ENCODE results near the gene NPC1. TPM values are rescaled to one million over a fixed set of nuclear protein-coding genes. Genes with fewer than 3 reads are reported as not detected.

NPC1 gene
- total RNA-seq = 10 to 100 TPM; 48.0 to 81.8 (median 58.8) TPM

DNA sequence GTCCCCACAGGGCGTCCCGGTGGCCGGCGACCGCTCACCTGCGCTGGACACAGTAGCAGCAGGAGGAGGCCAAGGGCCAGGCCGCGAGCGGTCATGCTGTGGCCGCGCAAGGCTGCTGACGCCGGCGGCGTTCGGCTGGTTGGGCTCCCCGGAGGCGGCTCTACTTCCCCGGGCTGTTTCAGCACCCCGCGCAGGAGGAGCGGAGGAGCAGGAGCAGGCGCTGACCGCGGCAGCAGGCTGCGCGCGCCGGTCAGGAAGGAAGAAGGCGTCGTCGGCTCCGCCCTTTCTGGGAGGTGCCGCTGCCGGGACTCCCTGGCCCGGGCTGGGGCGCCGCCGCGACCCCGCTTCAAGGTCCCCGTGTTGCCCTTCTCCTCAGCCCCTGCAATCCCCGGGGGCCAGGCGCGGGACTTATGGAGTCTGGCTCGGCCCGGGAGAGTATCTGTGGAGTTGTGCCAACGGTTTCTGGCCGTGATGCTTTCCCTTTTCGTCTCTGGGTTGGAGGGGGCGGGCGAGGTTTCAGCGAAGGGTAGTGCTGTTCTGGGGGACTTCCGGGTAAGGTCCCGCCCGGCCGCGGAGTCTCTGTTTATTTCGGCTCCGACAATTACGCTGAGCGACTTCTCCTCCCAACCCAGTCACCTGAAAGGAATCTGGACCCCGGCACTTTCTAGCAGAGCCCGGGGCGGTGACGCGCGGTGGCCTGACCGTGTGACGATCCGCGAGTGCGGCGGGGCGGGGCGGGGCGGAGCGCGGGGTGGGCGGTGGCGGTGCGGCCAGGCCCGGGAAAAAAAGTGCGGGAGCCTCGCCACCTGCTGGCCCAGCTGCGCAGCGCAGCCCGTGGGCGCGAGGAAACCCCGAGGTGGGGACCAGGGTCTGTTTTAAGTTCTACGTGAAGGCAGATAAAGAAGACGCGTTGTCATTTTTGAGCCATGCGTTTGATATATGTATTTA is at the start of gene NPC1:
Gene NPC1, minus strand, starts transcription at position 258 of the 948 bp plus-strand sequence. Its CDS starts 163 bp downstream, at position 95.
- TF ChIP-seq, protein P1, sequence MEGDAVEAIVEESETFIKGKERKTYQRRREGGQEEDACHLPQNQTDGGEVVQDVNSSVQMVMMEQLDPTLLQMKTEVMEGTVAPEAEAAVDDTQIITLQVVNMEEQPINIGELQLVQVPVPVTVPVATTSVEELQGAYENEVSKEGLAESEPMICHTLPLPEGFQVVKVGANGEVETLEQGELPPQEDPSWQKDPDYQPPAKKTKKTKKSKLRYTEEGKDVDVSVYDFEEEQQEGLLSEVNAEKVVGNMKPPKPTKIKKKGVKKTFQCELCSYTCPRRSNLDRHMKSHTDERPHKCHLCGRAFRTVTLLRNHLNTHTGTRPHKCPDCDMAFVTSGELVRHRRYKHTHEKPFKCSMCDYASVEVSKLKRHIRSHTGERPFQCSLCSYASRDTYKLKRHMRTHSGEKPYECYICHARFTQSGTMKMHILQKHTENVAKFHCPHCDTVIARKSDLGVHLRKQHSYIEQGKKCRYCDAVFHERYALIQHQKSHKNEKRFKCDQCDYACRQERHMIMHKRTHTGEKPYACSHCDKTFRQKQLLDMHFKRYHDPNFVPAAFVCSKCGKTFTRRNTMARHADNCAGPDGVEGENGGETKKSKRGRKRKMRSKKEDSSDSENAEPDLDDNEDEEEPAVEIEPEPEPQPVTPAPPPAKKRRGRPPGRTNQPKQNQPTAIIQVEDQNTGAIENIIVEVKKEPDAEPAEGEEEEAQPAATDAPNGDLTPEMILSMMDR (IDR thresholded peaks at IDR 0.05; ENCODE audit: low read depth) = no peak

DNA sequence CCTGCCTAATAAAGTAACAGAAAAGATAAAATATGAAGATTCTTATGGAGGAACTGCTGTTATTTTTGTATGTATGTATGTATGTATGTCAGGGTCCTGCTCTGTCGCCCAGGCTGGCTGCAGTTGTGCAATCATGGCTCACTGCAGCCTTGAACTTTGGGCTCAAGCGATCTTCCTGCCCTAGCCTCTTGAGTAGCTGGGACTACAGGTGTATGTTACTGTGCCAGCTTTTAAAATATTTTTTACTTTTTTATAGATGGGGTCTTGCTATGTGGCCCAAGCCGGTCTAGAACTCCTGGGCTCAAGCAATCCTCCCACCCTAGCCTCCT is 49.7 kb upstream of the NPC1 start:
- TF ChIP-seq, protein P1 (IDR thresholded peaks at IDR 0.05; ENCODE audit: low read depth) = no peak

- TF ChIP-seq, protein P1 (IDR thresholded peaks at IDR 0.05; ENCODE audit: low read depth) = no peak
Observed at GRCh38 chr18:23635283-23636070, 49.2 kb upstream of the NPC1 start.

GRCh38 chr18:23634692-23635091 is 48.4 kb upstream of the NPC1 start:
- TF ChIP-seq, protein P1 (IDR thresholded peaks at IDR 0.05; ENCODE audit: low read depth) = no peak

DNA sequence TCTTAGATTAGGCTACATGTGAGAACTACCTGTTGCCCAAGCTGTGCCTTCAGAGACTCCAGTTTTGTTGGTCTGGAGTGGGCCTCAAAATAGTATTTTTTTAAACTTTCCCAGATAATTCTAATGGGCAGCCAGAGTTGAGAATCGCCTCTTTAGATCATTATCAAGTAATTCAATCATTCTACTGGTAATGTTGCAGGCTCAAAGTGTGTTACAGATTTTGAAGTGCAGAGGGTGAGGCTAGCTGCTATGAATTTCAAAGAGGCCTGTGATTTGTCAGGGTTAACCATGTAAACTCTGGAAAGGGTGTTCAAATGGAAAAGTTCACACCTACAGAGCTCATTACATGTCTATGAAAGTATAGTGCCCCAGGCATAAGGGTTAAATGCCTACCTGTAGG is 46.3 kb upstream of the NPC1 start:
- TF ChIP-seq, protein P1 (IDR thresholded peaks at IDR 0.05; ENCODE audit: low read depth) = no peak

- TF ChIP-seq, protein P1 (IDR thresholded peaks at IDR 0.05; ENCODE audit: low read depth) = no peak
Observed at GRCh38 chr18:23631746-23632145, 45.4 kb upstream of the NPC1 start.

- TF ChIP-seq, protein P1 (IDR thresholded peaks at IDR 0.05; ENCODE audit: low read depth) = no peak
Observed at GRCh38 chr18:23631312-23631711, 45.0 kb upstream of the NPC1 start.

All from subcutaneous adipose tissue (tissue), 4 donors.